Measurements from ENCODE around the gene C20orf141. TPM values are rescaled to one million over a fixed set of nuclear protein-coding genes. Genes with fewer than 3 reads are reported as not detected.

C20orf141 gene
- total and polyA plus RNA-seq, 2 of the 4 experiments (the other 2 are of a cell fraction), result 0.36 to 0.91 TPM

- ChIA-PET CTCF (interaction anchor here (1.5 kb wide), 1 partner anchor 15 kb away, joined by 3 read pairs; no protein-coding TSS in a partner anchor), POLR2A (ENCODE audit: unreplicated experiment) (no interaction called here)
- Histone ChIP-seq H3K9me3 (ENCODE audit: control insufficient read depth, insufficient read depth, low read length) (no peaks in the 10 kb centered on the region), H4K8ac (ENCODE audit: low read depth in 2 of 2, low read length in 2 of 2) (no peak overlapping the region), H3K27ac (ENCODE audit: insufficient read depth, low read length) (no peak overlapping the region), H3K18ac (ENCODE audit: low read depth, low read length) (no peak overlapping the region), H2AK9ac (replicated peaks; ENCODE audit: low read depth, low read length, poor library complexity) (no peak overlapping the region), H3K14ac (replicated peaks; ENCODE audit: low read depth, low read length) (no peak overlapping the region), H3K23ac (ENCODE audit: low read depth, low read length) (no peak overlapping the region), H2BK15ac (ENCODE audit: low read depth, low read length) (no peak overlapping the region), H4K5ac (ENCODE audit: low read depth, low read length) (no peak overlapping the region), H2BK20ac (ENCODE audit: low read depth, low read length) (no peak overlapping the region), H3K56ac (ENCODE audit: extremely low read depth, insufficient read depth, low read length) (no peak overlapping the region), H3K9ac (ENCODE audit: low read depth, low read length) (no peak overlapping the region), H2AK5ac (ENCODE audit: low read depth, low read length) (no peak overlapping the region), H3K27me3 (ENCODE audit: control insufficient read depth, insufficient read depth, low read length) (no peaks in the 10 kb centered on the region), H3K4ac (ENCODE audit: low read depth, low read length) (no peak overlapping the region), H3K4me3 (ENCODE audit: insufficient read depth, low read depth, low read length) (no peak overlapping the region), H3K4me1 (ENCODE audit: control insufficient read depth, insufficient read depth, low read length) (peaks cover 12% of the 10 kb centered on the region), H2BK120ac (ENCODE audit: low read depth, low read length) (no peak overlapping the region), H3K36me3 (ENCODE audit: control insufficient read depth, insufficient read depth, low read length) (peaks cover 26% of the 10 kb centered on the region), H4K20me1 (ENCODE audit: insufficient read depth, low read length) (peaks cover 3% of the 10 kb centered on the region; the same call in 1 of the 2 replicates), H3K79me1 (ENCODE audit: low read depth in 1 of 2, low read length in 2 of 2) (peaks cover 20 to 41% of the 10 kb centered on the region in 2 experiments), H3K4me2 (ENCODE audit: low read depth, low read length) (no peak overlapping the region), H2AFZ (replicated peaks; ENCODE audit: low read length, poor library complexity) (no peak overlapping the region), H4K91ac (ENCODE audit: insufficient read depth, low read depth, low read length) (no peak overlapping the region), H2BK5ac (ENCODE audit: low read depth, low read length, poor library complexity, severe bottlenecking) (no peak overlapping the region), H3K9me1 (ENCODE audit: insufficient read depth, low read length) (peaks cover 30% of the 10 kb centered on the region)
- dilution Hi-C loops (cut with HindIII; ENCODE audit: low sequenced_read_pairs, unreplicated experiment) (no loop called here), intact Hi-C loops (cut with micrococcal nuclease) (no loop called here), in situ Hi-C loops (cut with MboI; ENCODE audit: low sequenced_read_pairs) (loop anchor here (25.0 kb wide), 1 partner anchor 325 kb away; the partner anchor contains the start of gene ZNF343)
- DNase-seq, result peak; percentile 37
- no peak for ATAC-seq (ENCODE audit: low read depth)
- BruUV-seq (replicated peaks), result no TSS peak
- WGBS, 2 experiments (ENCODE audit: extremely low coverage in 2 of 2, insufficient read length in 1 of 2), result 59% methylated on average over 2 of the region's 6 CpGs; no CpG with 5 or more reads in 1 of the 2 experiments
- no peak for TF ChIP-seq MAFK (IDR thresholded peaks at IDR 0.05; ENCODE audit: low read depth, low read length)
- TF ChIP-seq SMC3 (IDR thresholded peaks at IDR 0.05; ENCODE audit: low read depth, low read length), result no peak
- no peak for TF ChIP-seq FOS (IDR thresholded peaks at IDR 0.05; ENCODE audit: low read depth, low read length)
- no peak for TF ChIP-seq MXI1 (IDR thresholded peaks at IDR 0.05; ENCODE audit: borderline replicate concordance, low read depth, low read length)
- TF ChIP-seq NFE2L2 (IDR thresholded peaks at IDR 0.05; ENCODE audit: low read depth, low read length), result no peak
These were observed 22.6 kb downstream of the C20orf141 start for GRCh38 chr20:2837221-2837960.
